ENCODE data around the gene KIF26B.
"Not testable (repeated sequence)": the region's sequence is repeated elsewhere in the genome, so short reads cannot be mapped to it uniquely, and the experiment has no call there.

Gene KIF26B

GRCh38 chr1:245332085-245332484, 177.3 kb downstream of the KIF26B start:
- no peak for DNase-seq

GRCh38 chr1:245332513-245332912, 177.7 kb downstream of the KIF26B start:
- DNase-seq = no peak

GRCh38 chr1:245334235-245334634, 179.4 kb downstream of the KIF26B start:
- no peak for DNase-seq

- DNase-seq = no peak
Observed at GRCh38 chr1:245334827-245335490, 180.2 kb downstream of the KIF26B start.

GRCh38 chr1:245335684-245336083, 180.9 kb downstream of the KIF26B start:
- not testable (repeated sequence) for DNase-seq

GRCh38 chr1:245336149-245336983, 181.6 kb downstream of the KIF26B start:
- no peak for DNase-seq

GRCh38 chr1:245336984-245337355, 182.2 kb downstream of the KIF26B start:
- not testable (repeated sequence) for DNase-seq

GRCh38 chr1:245337829-245338484, 183.2 kb downstream of the KIF26B start:
- DNase-seq = no peak

- no peak for DNase-seq
Observed at GRCh38 chr1:245338485-245338877, 183.7 kb downstream of the KIF26B start.

- no peak for DNase-seq
Observed at GRCh38 chr1:245341743-245342142, 187.0 kb downstream of the KIF26B start.

GRCh38 chr1:245345191-245345884, 190.6 kb downstream of the KIF26B start:
- DNase-seq = no peak

- DNase-seq = no peak
Observed at GRCh38 chr1:245348626-245349025, 193.8 kb downstream of the KIF26B start.

GRCh38 chr1:245353411-245353810, 198.6 kb downstream of the KIF26B start:
- DNase-seq = no peak

GRCh38 chr1:245353915-245354775, 199.4 kb downstream of the KIF26B start:
- no peak for DNase-seq

- DNase-seq = not testable (repeated sequence)
Observed at GRCh38 chr1:245355851-245356630, 201.3 kb downstream of the KIF26B start.

GRCh38 chr1:245356891-245357585, 202.3 kb downstream of the KIF26B start:
- DNase-seq = no peak

GRCh38 chr1:245359101-245359680, 204.4 kb downstream of the KIF26B start:
- not testable (repeated sequence) for DNase-seq

GRCh38 chr1:245361065-245361464, 206.3 kb downstream of the KIF26B start:
- DNase-seq = no peak

GRCh38 chr1:245361951-245362350, 207.2 kb downstream of the KIF26B start:
- DNase-seq = no peak
